ENCODE data around the gene FAM219A.
A peak's percentile ranks its signal among the peaks of the same experiment; 100 is the strongest.

The FAM219A gene

GRCh38 chr9:34387239-34387638 lies 71.1 kb downstream of the FAM219A start:
- Histone ChIP-seq H3K4me3 (ENCODE audit: low read depth, low read length) (no peak overlapping the region), H3K36me3 (ENCODE audit: control insufficient read depth in 2 of 2, insufficient read depth in 1 of 2, low read length in 2 of 2) (no peaks in the 10 kb centered on the region), H3K27ac (ENCODE audit: extremely low read depth, low read depth, low read length) (no peak overlapping the region), H3K4me1 (ENCODE audit: control insufficient read depth, insufficient read depth, low read length) (no peaks in the 10 kb centered on the region), H3K9me3 (ENCODE audit: control insufficient read depth, insufficient read depth, low read depth, low read length) (no peaks in the 10 kb centered on the region)
- TF ChIP-seq ZFHX2 (tag by site-specific recombination; conservative IDR thresholded peaks at IDR 0.05) (0 out of 2 replicates have a peak, but pooled peaks have one; percentile 32), SCRT1 (tag by site-specific recombination; IDR thresholded peaks at IDR 0.05; ENCODE audit: borderline replicate concordance) (no peak)
- ChIA-PET POLR2A (no interaction called here), CTCF (interaction anchor here (1.0 to 2.5 kb wide), 4 partner anchors 8 to 161 kb away, joined by 3 to 23 read pairs (median 10); no protein-coding TSS in a partner anchor)

GRCh38 chr9:34386656-34387055 lies 71.7 kb downstream of the FAM219A start:
- H3K4me1 ChIP-seq (ENCODE audit: control insufficient read depth, insufficient read depth, low read length) = no peaks in the 10 kb centered on the region
- ChIA-PET CTCF (interaction anchor here (2.5 kb wide), 1 partner anchor 162 kb away, joined by 9 read pairs; no protein-coding TSS in a partner anchor), POLR2A (no interaction called here)
- H3K36me3 ChIP-seq (ENCODE audit: control insufficient read depth in 2 of 2, insufficient read depth in 1 of 2, low read length in 2 of 2) = no peaks in the 10 kb centered on the region
- no peak overlapping the region for H3K27ac ChIP-seq (ENCODE audit: extremely low read depth, low read depth, low read length)
- TF ChIP-seq PRDM1 (tag by site-specific recombination; IDR thresholded peaks at IDR 0.05) = no peak
- no peak for TF ChIP-seq ZNF530 (tag by site-specific recombination; IDR thresholded peaks at IDR 0.05; ENCODE audit: low read depth)
- TF ChIP-seq BCL11A (tag by site-specific recombination; IDR thresholded peaks at IDR 0.05; ENCODE audit: low read depth) = no peak
- TF ChIP-seq ZNF776 (tag by site-specific recombination; IDR thresholded peaks at IDR 0.05; ENCODE audit: borderline replicate concordance) = no peak
- TF ChIP-seq SCRT1 (tag by site-specific recombination; IDR thresholded peaks at IDR 0.05; ENCODE audit: borderline replicate concordance) = no peak
- no peak for TF ChIP-seq ZNF26 (tag by site-specific recombination; IDR thresholded peaks at IDR 0.05)
- H3K9me3 ChIP-seq (ENCODE audit: control insufficient read depth, insufficient read depth, low read depth, low read length) = no peaks in the 10 kb centered on the region
- H3K4me3 ChIP-seq (ENCODE audit: low read depth, low read length) = no peak overlapping the region

GRCh38 chr9:34385561-34386230 lies 72.7 kb downstream of the FAM219A start:
- no peaks in the 10 kb centered on the region for H3K4me1 ChIP-seq (ENCODE audit: control insufficient read depth, insufficient read depth, low read length)
- no peak overlapping the region for H3K27ac ChIP-seq (ENCODE audit: extremely low read depth, low read depth, low read length)
- ChIA-PET CTCF (interaction anchor here (0.6 kb wide), 4 partner anchors 9 to 322 kb away, joined by 3 to 5 read pairs (median 3); no protein-coding TSS in a partner anchor), POLR2A (no interaction called here)
- no peaks in the 10 kb centered on the region for H3K36me3 ChIP-seq (ENCODE audit: control insufficient read depth in 2 of 2, insufficient read depth in 1 of 2, low read length in 2 of 2)
- no peaks in the 10 kb centered on the region for H3K9me3 ChIP-seq (ENCODE audit: control insufficient read depth, insufficient read depth, low read depth, low read length)
- H3K4me3 ChIP-seq (ENCODE audit: low read depth, low read length) = no peak overlapping the region
- TF ChIP-seq ZNF202 (tag by site-specific recombination; IDR thresholded peaks at IDR 0.05; ENCODE audit: borderline replicate concordance) (no peak), ZNF248 (tag by site-specific recombination; IDR thresholded peaks at IDR 0.05) (no peak), SP2 (tag by site-specific recombination; IDR thresholded peaks at IDR 0.05) (no peak), ZNF701 (tag by site-specific recombination; IDR thresholded peaks at IDR 0.05) (no peak), PRDM6 (tag by site-specific recombination; IDR thresholded peaks at IDR 0.05) (no peak), ZNF311 (tag by site-specific recombination; IDR thresholded peaks at IDR 0.05; ENCODE audit: borderline replicate concordance) (no peak)

Measured in HEK293 (cell line).